K562 (cell line): ENCODE data around the gene LMAN1. TPM values are rescaled to one million over a fixed set of nuclear protein-coding genes. Genes with fewer than 3 reads are reported as not detected.

Experiments used
- CCAR2 ChIP-seq: fragments of 200-400 bp; formaldehyde crosslinking; IDR thresholded peaks from 2 replicates; pipeline ENCODE4 v1.6.1; 2017; ENCODE audit warnings: mild to moderate bottlenecking, low read depth, low read length
- HDAC2 ChIP-seq: fragments of 450-650 bp; IDR thresholded peaks from 2 replicates; pipeline ENCODE4 v1.6.1; 2016; ENCODE audit warnings: mild to moderate bottlenecking
- MCM7 ChIP-seq, 2 experiments: fragments of 450-650 bp; IDR thresholded peaks; 2 replicates each; pipeline ENCODE4 v1.6.1; 2016 to 2018
- PML ChIP-seq: IDR thresholded peaks from 2 replicates; pipeline ENCODE4 v1.6.1; 2012; ENCODE audit warnings: low read length, inconsistent platforms
- ZBTB1 ChIP-seq: sonication (generic); formaldehyde crosslinking; IDR thresholded peaks from 2 replicates; pipeline ENCODE4 v1.8.1; 2023; ENCODE audit warnings: missing genetic modification reagents, low read depth, mild to moderate bottlenecking, borderline replicate concordance
- ZNF77 ChIP-seq: fragments of 250-450 bp; sonication (Bioruptor Pico); IDR thresholded peaks from 2 replicates; pipeline ENCODE4 v1.5.0; 2020
- polyA plus RNA-seq, 8 experiments: library from polyadenylated mRNA; depleted of rRNA in 4 of 8; stranded (reverse) in 5 of 8; unstranded in 3 of 8; fragments of >200 nt; fragmentation: Nextera tagmentation in 2 of 8; fragmentation: Illumina TruSeq in 1 of 8; extraction: Ambion mirVana in 2 of 8; extraction: Trizol in 1 of 8; gene quantifications; 2 replicates each; pipeline versions ENCODE4 v1.2.1 to v1.2.3, GENCODE V29; 2011 to 2014; ENCODE audit warnings: inconsistent platforms in 1 of 8, missing spikeins in 1 of 8
- total RNA-seq, 7 experiments: library from RNA; depleted of rRNA in 6 of 7; stranded (reverse); fragments of >200 nt in 6 of 7; fragmentation: Illumina TruSeq in 2 of 7; extraction: Trizol in 2 of 7; gene quantifications; 2 replicates each; pipeline versions ENCODE4 v1.2.1 to v1.2.3, GENCODE V29; 2011 to 2021; ENCODE audit warnings: low replicate concordance in 1 of 7
- TF ChIP-seq, protein P1 (sequence below), 2 experiments: fragments of 450-650 bp; IDR thresholded peaks; 2 replicates each; pipeline ENCODE4 v1.6.1; 2016; ENCODE audit warnings: mild to moderate bottlenecking in 2 of 2, borderline replicate concordance in 1 of 2, low read depth in 1 of 2, moderate library complexity in 1 of 2
- TF ChIP-seq, protein P2 (sequence below): sonication (generic); formaldehyde crosslinking; IDR thresholded peaks from 2 replicates; pipeline ENCODE4 v1.8.0; 2022; ENCODE audit warnings: missing genetic modification reagents, mild to moderate bottlenecking, borderline replicate concordance
- TF ChIP-seq, protein P3 (sequence below): fragments of 250-450 bp; sonication (Bioruptor Pico); IDR thresholded peaks from 2 replicates; pipeline ENCODE4 v1.5.0; 2022; ENCODE audit warnings: mild to moderate bottlenecking
- TF ChIP-seq, protein P4 (sequence below), 2 experiments: IDR thresholded peaks; 2 replicates each; pipeline ENCODE4 v1.6.1; 2012; ENCODE audit warnings: improper control_type of control experiment in 2 of 2, low read depth in 2 of 2, low read length in 2 of 2, borderline replicate concordance in 1 of 2

The LMAN1 gene
- total and polyA plus RNA-seq, 9 of the 15 experiments (the other 6 are each of a cell fraction or from before 2014, with no cell fraction given), result 18.8 to 108 (median 71.2) TPM

DNA sequence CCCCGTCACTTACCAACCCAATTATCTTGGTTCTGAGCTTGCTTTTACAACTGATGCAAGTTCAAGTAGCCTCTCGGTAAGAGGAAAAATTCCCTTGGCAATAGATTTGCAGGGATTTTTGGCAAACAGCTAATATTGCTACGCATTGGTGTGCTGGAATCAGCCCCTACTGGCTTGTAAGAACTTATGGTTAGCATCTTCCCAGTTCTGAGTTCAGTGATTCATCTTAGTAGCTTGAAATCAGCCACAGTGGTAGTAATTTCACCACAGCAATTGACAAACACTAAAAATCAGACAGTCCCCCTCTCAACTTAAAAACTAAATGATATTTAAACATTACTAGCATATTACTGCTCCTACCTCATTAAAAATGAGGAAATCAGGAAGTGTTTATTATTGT lies 79.9 kb downstream of the LMAN1 start (continued):
- TF ChIP-seq, protein P1, sequence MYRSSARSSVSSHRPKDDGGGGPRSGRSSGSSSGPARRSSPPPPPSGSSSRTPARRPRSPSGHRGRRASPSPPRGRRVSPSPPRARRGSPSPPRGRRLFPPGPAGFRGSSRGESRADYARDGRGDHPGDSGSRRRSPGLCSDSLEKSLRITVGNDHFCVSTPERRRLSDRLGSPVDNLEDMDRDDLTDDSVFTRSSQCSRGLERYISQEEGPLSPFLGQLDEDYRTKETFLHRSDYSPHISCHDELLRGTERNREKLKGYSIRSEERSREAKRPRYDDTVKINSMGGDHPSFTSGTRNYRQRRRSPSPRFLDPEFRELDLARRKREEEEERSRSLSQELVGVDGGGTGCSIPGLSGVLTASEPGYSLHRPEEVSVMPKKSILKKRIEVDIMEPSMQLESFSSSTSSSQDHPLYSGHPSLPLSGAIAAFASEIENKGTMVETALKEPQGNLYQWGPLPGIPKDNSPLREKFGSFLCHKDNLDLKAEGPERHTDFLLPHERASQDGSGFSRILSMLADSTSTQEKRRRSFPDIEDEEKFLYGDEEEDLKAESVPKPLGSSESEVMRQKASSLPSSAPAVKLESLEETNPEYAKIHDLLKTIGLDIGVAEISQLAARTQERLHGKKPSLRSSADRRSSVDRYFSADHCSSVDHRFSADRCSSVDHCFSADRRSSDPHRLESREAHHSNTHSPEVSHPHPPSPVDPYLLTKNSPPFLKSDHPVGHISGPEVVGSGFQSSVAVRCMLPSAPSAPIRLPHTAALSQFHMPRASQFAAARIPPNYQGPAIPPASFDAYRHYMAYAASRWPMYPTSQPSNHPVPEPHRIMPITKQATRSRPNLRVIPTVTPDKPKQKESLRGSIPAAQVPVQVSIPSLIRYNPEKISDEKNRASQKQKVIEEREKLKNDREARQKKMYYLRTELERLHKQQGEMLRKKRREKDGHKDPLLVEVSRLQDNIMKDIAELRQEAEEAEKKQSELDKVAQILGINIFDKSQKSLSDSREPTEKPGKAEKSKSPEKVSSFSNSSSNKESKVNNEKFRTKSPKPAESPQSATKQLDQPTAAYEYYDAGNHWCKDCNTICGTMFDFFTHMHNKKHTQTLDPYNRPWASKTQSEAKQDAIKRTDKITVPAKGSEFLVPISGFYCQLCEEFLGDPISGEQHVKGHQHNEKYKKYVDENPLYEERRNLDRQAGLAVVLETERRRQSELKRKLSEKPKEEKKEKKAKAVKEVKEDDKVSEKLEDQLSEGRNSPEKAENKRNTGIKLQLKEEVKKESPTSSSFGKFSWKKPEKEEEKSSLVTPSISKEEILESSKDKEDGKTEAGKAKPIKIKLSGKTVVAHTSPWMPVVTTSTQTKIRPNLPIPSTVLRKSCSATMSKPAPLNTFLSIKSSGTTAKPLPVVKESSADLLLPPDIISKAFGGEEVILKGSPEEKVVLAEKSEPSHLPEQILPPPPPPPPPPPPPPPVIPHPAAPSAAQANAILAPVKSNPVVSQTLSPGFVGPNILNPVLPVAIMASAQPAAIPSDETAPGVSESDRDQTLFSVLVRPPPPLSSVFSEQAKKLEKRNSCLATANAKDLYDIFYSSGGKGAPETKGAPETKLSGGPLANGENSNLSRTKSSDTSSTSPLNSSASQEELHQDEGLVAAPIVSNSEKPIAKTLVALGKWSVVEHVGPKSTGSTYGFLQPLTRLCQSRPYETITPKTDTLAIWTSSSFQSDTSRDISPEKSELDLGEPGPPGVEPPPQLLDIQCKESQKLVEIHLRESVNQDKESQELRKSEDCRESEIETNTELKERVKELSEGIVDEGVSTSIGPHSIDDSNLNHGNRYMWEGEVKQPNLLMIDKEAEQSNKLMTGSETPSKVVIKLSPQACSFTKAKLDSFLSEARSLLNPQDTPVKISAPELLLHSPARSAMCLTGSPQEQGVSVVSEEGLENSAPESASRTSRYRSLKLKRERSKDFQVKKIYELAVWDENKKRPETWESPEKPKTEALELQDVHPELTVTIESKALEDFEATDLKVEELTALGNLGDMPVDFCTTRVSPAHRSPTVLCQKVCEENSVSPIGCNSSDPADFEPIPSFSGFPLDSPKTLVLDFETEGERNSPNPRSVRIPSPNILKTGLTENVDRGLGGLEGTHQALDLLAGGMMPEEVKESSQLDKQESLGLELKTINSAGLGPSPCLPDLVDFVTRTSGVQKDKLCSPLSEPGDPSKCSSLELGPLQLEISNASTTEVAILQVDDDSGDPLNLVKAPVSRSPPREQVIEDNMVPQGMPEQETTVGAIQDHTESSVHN (IDR thresholded peaks at IDR 0.05; ENCODE audit: borderline replicate concordance in 1 of 2, low read depth in 1 of 2), result no peak
- TF ChIP-seq ZBTB1 (CRISPR knock-in tag) (no peak), CCAR2 (no peak), HDAC2 (no peak), MCM7 (IDR thresholded peaks at IDR 0.05) (no peak), ZNF77 (CRISPR knock-in tag) (no peak), PML (no peak)
- TF ChIP-seq, protein P2, sequence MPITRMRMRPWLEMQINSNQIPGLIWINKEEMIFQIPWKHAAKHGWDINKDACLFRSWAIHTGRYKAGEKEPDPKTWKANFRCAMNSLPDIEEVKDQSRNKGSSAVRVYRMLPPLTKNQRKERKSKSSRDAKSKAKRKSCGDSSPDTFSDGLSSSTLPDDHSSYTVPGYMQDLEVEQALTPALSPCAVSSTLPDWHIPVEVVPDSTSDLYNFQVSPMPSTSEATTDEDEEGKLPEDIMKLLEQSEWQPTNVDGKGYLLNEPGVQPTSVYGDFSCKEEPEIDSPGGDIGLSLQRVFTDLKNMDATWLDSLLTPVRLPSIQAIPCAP, result no peak
- TF ChIP-seq, protein P3, sequence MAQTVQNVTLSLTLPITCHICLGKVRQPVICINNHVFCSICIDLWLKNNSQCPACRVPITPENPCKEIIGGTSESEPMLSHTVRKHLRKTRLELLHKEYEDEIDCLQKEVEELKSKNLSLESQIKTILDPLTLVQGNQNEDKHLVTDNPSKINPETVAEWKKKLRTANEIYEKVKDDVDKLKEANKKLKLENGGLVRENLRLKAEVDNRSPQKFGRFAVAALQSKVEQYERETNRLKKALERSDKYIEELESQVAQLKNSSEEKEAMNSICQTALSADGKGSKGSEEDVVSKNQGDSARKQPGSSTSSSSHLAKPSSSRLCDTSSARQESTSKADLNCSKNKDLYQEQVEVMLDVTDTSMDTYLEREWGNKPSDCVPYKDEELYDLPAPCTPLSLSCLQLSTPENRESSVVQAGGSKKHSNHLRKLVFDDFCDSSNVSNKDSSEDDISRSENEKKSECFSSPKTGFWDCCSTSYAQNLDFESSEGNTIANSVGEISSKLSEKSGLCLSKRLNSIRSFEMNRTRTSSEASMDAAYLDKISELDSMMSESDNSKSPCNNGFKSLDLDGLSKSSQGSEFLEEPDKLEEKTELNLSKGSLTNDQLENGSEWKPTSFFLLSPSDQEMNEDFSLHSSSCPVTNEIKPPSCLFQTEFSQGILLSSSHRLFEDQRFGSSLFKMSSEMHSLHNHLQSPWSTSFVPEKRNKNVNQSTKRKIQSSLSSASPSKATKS (CRISPR knock-in tag), result no peak
- TF ChIP-seq, protein P4, sequence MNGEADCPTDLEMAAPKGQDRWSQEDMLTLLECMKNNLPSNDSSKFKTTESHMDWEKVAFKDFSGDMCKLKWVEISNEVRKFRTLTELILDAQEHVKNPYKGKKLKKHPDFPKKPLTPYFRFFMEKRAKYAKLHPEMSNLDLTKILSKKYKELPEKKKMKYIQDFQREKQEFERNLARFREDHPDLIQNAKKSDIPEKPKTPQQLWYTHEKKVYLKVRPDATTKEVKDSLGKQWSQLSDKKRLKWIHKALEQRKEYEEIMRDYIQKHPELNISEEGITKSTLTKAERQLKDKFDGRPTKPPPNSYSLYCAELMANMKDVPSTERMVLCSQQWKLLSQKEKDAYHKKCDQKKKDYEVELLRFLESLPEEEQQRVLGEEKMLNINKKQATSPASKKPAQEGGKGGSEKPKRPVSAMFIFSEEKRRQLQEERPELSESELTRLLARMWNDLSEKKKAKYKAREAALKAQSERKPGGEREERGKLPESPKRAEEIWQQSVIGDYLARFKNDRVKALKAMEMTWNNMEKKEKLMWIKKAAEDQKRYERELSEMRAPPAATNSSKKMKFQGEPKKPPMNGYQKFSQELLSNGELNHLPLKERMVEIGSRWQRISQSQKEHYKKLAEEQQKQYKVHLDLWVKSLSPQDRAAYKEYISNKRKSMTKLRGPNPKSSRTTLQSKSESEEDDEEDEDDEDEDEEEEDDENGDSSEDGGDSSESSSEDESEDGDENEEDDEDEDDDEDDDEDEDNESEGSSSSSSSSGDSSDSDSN (IDR thresholded peaks at IDR 0.05; ENCODE audit: borderline replicate concordance in 1 of 2, low read depth in 2 of 2, low read length in 2 of 2), result no peak
